Right lobe of liver (tissue), 6 donors: Measurements from ENCODE around the gene CAST. TPM values are rescaled to one million over a fixed set of nuclear protein-coding genes. Genes with fewer than 3 reads are reported as not detected.

Experiments
- ATAC-seq, 4 donors: fragments of 200-7000 bp; cut with Tn5 transposase; one replicate each; pipeline ENCODE4 v1.9.1; 2020; ENCODE audit warnings: mild to moderate bottlenecking in 4 of 4, moderate library complexity in 4 of 4
- DNase-seq, 3 donors: peaks; one replicate each; pipeline ENCODE4 v3.0.0-alpha.2; 2020
- H3K27ac ChIP-seq, 3 donors: fragments of 200-600 bp; one replicate each; pipeline ENCODE4 v1.8.0; 2022
- H3K27me3 ChIP-seq, 2 donors: fragments of 200-600 bp; one replicate each; pipeline ENCODE4 v1.8.0; 2022
- H3K36me3 ChIP-seq, 4 donors: fragments of 200-600 bp; sonication (generic) in 1 of 4; one replicate each; pipeline versions ENCODE4 v1.5.1 to v1.8.0; 2017 to 2022; ENCODE audit warnings: control low read depth in 1 of 4
- H3K4me1 ChIP-seq, 4 donors: fragments of 200-600 bp; sonication (generic) in 1 of 4; one replicate each; pipeline versions ENCODE4 v1.5.1 to v1.8.0; 2017 to 2022; ENCODE audit warnings: control low read depth in 1 of 4
- H3K4me3 ChIP-seq, 3 donors: fragments of 200-600 bp; one replicate each; pipeline ENCODE4 v1.8.0; 2022
- H3K9me3 ChIP-seq, 4 donors: fragments of 200-600 bp; sonication (generic) in 1 of 4; one replicate each; pipeline versions ENCODE4 v1.5.1 to v1.8.0; 2017 to 2022; ENCODE audit warnings: control low read depth in 1 of 4
- POLR2A ChIP-seq: fragments of 450-650 bp; IDR thresholded peaks from one replicate; pipeline ENCODE4 v1.6.1; 2017; ENCODE audit warnings: antibody characterized with exemption, mild to moderate bottlenecking
- WGBS: methylation state at CpG from one replicate; pipeline ENCODE4 v1.1.6; 2018; ENCODE audit warnings: low coverage, low lambda C conversion rate; ENCODE audit not compliant: insufficient coverage; ENCODE audit errors: missing lambda C conversion rate; 5-methylcytosine and 5-hydroxymethylcytosine counted together
- intact Hi-C, 2 donors: fragments of 100-400 bp; cut with DNase I; formaldehyde crosslinking; loops; one replicate each; pipeline versions ENCODE4 v1.11.2 to v1.14.1; 2022
- total RNA-seq, 6 experiments: library from RNA; depleted of rRNA in 2 of 6; stranded (reverse); fragments of >200 nt in 2 of 6; fragmentation: NEBNext Ultra II Directional in 3 of 6; extraction: Animal tissue kit (Norgen Biotek cat#: 25700) in 3 of 6; gene quantifications; one replicate each; pipeline versions ENCODE4 v1.1.0 to v1.2.4, GENCODE V29; 2016 to 2023
- TF ChIP-seq, protein P1 (sequence below), 4 donors: fragments of 200-600 bp in 3 of 4; fragments of 450-650 bp in 1 of 4; IDR thresholded peaks; one replicate each; pipeline versions ENCODE4 v1.5.1 to v1.8.0; 2016 to 2022; ENCODE audit warnings: antibody characterized with exemption in 4 of 4, mild to moderate bottlenecking in 2 of 4
- donor health status: DM: no; HTN: yes; CAD: no.
- donor health status: DM: no; HTN: no; CAD: no.
- donor health status: DM: no; HTN: no; CAD: no.
- donor health status: DM: no; HTN: yes; CAD: no.
- donor health status: DM: no; HTN: yes; CAD: no.

CAST gene
- total RNA-seq, 6 experiments from 2014 or later = 86.8 to 187 (median 123) TPM

DNA sequence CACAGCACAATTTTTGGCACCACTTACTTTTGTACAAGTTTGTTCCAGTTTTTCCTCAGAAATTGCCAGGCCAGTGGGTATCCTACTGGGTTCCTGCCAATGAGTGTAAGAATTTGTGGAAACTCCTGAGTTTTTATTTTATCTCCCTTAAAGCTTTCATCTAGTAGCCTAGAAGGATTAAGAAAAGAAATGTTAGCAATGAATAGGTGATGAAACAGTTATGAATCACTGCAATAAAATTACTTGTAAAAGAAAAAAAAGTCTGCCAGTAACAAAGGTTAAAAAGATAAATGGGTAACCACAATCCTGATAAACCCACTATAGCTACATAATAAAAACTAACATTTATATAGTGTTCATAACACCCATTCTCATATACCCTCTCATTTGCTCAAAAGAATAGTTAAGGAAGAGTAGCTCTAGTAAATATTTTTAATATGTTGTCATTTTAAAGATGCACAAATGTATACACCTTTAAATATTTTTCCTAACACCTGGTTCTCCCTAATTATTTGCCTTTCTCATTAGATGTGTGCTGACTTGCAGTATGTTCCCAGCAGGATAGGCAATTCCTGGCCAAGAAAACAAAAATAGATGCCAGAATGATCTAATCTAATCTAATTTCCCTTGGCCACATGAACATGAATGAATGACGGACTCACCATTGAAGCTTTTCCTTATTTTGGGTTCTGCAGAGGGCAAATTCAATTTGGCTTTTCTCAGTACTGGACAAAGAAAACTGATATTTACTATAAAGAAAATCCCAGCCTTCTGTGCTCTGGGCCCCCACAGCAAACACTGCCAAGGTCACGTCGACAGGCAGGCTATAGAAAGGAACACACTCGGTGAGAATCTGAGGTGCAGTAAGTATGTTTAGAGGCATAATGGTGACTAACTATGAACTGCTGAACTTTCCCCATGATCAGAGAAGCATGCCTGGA lies 119.1 kb downstream of the CAST start:
- no peak for DNase-seq

DNA sequence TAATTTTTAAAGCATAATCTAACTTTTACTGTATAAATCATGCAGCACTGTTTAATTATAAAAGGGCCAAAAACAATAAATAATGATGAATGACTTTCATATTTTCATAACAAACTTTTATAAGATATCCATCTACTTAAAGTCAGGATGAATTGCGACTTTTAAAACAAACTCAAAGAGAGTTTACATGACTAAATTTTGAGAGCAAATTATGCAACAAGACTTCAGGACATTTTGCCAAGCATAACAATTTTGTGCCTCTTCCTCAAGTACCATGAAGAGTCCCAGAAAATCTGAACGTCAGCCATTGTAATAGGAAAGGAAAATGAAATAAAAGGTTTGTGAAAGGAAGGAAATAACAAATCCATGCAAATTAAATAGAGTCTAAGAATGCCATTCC lies 121.2 kb downstream of the CAST start:
- Histone ChIP-seq H3K9me3 (no peaks in the 10 kb centered on the region), H3K36me3 (peaks cover 0 to 68% (median 26%) of the 10 kb centered on the region in 4 donors), H3K4me1 (peaks cover 0 to 11% (median 0%) of the 10 kb centered on the region in 4 donors), H3K4me3 (no peak overlapping the region), H3K27me3 (no peaks in the 10 kb centered on the region), H3K27ac (no peak overlapping the region)
- DNase-seq = no peak
- 95% methylated on average over 2 of the region's 2 CpGs for WGBS
- TF ChIP-seq, protein P1, sequence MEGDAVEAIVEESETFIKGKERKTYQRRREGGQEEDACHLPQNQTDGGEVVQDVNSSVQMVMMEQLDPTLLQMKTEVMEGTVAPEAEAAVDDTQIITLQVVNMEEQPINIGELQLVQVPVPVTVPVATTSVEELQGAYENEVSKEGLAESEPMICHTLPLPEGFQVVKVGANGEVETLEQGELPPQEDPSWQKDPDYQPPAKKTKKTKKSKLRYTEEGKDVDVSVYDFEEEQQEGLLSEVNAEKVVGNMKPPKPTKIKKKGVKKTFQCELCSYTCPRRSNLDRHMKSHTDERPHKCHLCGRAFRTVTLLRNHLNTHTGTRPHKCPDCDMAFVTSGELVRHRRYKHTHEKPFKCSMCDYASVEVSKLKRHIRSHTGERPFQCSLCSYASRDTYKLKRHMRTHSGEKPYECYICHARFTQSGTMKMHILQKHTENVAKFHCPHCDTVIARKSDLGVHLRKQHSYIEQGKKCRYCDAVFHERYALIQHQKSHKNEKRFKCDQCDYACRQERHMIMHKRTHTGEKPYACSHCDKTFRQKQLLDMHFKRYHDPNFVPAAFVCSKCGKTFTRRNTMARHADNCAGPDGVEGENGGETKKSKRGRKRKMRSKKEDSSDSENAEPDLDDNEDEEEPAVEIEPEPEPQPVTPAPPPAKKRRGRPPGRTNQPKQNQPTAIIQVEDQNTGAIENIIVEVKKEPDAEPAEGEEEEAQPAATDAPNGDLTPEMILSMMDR (IDR thresholded peaks at IDR 0.05) = no peak
- intact Hi-C loops = no loop called here
- no peak for ATAC-seq

More for the DNA sequence above, 119.1 kb downstream of the CAST start:
- Histone ChIP-seq H3K27ac (no peak overlapping the region), H3K9me3 (no peaks in the 10 kb centered on the region), H3K4me3 (no peak overlapping the region), H3K27me3 (no peaks in the 10 kb centered on the region), H3K36me3 (peaks cover 0 to 77% (median 31%) of the 10 kb centered on the region in 4 donors), H3K4me1 (peaks cover 0 to 11% (median 0%) of the 10 kb centered on the region in 4 donors)
- 79% methylated on average over 4 of the region's 4 CpGs for WGBS
- intact Hi-C loops = no loop called here
- peak in 3 of 4 donors; percentile 20 to 57 (median 37) for ATAC-seq
- TF ChIP-seq, protein P1 (IDR thresholded peaks at IDR 0.05) = no peak
- no peak for TF ChIP-seq POLR2A

GRCh38 chr5:96785326-96786109 lies 123.3 kb downstream of the CAST start:
- TF ChIP-seq, protein P1 (IDR thresholded peaks at IDR 0.05) = no peak
- no peak for TF ChIP-seq POLR2A
- intact Hi-C loops = no loop called here
- Histone ChIP-seq H3K9me3 (no peaks in the 10 kb centered on the region), H3K27me3 (no peaks in the 10 kb centered on the region), H3K36me3 (peaks cover 0 to 60% (median 22%) of the 10 kb centered on the region in 4 donors), H3K27ac (no peak overlapping the region), H3K4me3 (no peak overlapping the region), H3K4me1 (peaks cover 0 to 10% (median 0%) of the 10 kb centered on the region in 4 donors)
- 79% methylated on average over 13 of the region's 14 CpGs for WGBS
- ATAC-seq = no peak
- no peak for DNase-seq

- Histone ChIP-seq H3K4me1 (no peaks in the 10 kb centered on the region), H3K36me3 (peaks cover 0 to 54% (median 22%) of the 10 kb centered on the region in 4 donors), H3K27me3 (no peaks in the 10 kb centered on the region), H3K27ac (no peak overlapping the region), H3K9me3 (no peaks in the 10 kb centered on the region), H3K4me3 (no peak overlapping the region)
- DNase-seq (no peak), ATAC-seq (peak in 2 of 4 donors; percentile 47 to 74)
- 83% methylated on average over 2 of the region's 5 CpGs for WGBS
- no peak for TF ChIP-seq POLR2A
- TF ChIP-seq, protein P1 (IDR thresholded peaks at IDR 0.05) = no peak
- intact Hi-C loops = no loop called here
Measured at GRCh38 chr5:96788112-96788749, 126.1 kb downstream of the CAST start.
